Lower lobe of right lung (tissue), 2 donors: ENCODE measurements around the gene GPR39. TPM values are rescaled to one million over a fixed set of nuclear protein-coding genes. Genes with fewer than 3 reads are reported as not detected.

Experiments used
- ATAC-seq, 2 donors: fragments of 200-7000 bp; cut with Tn5 transposase; one replicate each; pipeline ENCODE4 v1.9.1; 2020 to 2022; ENCODE audit warnings: mild to moderate bottlenecking in 2 of 2, moderate library complexity in 2 of 2
- DNase-seq: peaks from one replicate; pipeline ENCODE4 v3.0.0-alpha.2; 2020
- H3K27ac ChIP-seq: fragments of 200-600 bp; one replicate; pipeline ENCODE4 v1.8.0; 2022
- H3K27me3 ChIP-seq: fragments of 200-600 bp; one replicate; pipeline ENCODE4 v1.8.0; 2022; ENCODE audit warnings: low read depth
- H3K36me3 ChIP-seq: fragments of 200-600 bp; one replicate; pipeline ENCODE4 v1.8.0; 2022; ENCODE audit warnings: mild to moderate bottlenecking
- H3K4me1 ChIP-seq: fragments of 200-600 bp; one replicate; pipeline ENCODE4 v1.8.0; 2022
- H3K4me3 ChIP-seq: fragments of 200-600 bp; one replicate; pipeline ENCODE4 v1.8.0; 2022; ENCODE audit warnings: mild to moderate bottlenecking
- H3K9me3 ChIP-seq: fragments of 200-600 bp; one replicate; pipeline ENCODE4 v1.8.0; 2022
- intact Hi-C: fragments of 100-400 bp; cut with DNase I; formaldehyde crosslinking; loops from one replicate; pipeline ENCODE4 v1.11.0; 2022
- total RNA-seq: library from RNA; stranded (reverse); fragmentation: NEBNext Ultra II Directional; extraction: Animal tissue kit (Norgen Biotek cat#: 25700); gene quantifications from one replicate; pipeline ENCODE4 v1.2.1, GENCODE V29; 2021
- TF ChIP-seq, protein P1 (sequence below): fragments of 200-600 bp; IDR thresholded peaks from one replicate; pipeline ENCODE4 v1.8.0; 2022; ENCODE audit warnings: antibody characterized with exemption, mild to moderate bottlenecking
- donor health status: DM: no; HTN: yes; CAD: no; lungs with severe emphysema.

GPR39 gene
- total RNA-seq, 1 donor from 2014 or later = 11.2 TPM

DNA sequence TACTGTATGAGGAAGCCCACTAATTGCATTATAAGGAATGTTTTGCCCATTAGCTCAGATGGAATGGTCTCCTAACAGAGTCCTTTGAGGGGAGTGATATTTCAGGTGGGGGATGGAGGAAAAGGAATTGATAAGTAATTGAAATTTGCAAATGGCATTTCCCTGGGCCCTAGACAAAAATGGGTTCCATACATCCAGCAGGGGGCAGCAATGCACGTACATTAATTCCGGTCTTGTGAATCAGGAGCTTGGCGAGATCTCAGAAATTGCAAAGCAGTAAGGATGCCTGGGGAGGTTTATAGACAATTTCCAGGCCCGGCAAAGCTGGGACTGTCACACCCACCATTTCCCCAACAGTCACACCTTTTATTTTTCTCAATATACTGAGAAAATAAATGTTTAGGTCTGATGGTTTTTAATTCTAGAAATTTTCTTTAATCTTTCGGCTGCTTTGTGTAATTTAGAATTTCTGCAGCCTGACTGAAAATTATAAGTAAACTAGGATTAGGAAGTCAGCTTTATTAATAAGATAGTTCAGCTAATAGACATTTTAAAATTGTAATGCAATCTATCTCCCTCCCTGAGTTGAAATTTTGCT is 130.6 kb downstream of the GPR39 start:
- Histone ChIP-seq H3K4me3 (no peak overlapping the region), H3K9me3 (peaks cover 22% of the 10 kb centered on the region), H3K4me1 (no peaks in the 10 kb centered on the region), H3K27ac (no peak overlapping the region), H3K36me3 (no peaks in the 10 kb centered on the region), H3K27me3 (no peaks in the 10 kb centered on the region)
- TF ChIP-seq, protein P1, sequence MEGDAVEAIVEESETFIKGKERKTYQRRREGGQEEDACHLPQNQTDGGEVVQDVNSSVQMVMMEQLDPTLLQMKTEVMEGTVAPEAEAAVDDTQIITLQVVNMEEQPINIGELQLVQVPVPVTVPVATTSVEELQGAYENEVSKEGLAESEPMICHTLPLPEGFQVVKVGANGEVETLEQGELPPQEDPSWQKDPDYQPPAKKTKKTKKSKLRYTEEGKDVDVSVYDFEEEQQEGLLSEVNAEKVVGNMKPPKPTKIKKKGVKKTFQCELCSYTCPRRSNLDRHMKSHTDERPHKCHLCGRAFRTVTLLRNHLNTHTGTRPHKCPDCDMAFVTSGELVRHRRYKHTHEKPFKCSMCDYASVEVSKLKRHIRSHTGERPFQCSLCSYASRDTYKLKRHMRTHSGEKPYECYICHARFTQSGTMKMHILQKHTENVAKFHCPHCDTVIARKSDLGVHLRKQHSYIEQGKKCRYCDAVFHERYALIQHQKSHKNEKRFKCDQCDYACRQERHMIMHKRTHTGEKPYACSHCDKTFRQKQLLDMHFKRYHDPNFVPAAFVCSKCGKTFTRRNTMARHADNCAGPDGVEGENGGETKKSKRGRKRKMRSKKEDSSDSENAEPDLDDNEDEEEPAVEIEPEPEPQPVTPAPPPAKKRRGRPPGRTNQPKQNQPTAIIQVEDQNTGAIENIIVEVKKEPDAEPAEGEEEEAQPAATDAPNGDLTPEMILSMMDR = peak; percentile 69
- intact Hi-C loops = no loop called here
- DNase-seq (peak; percentile 67), ATAC-seq (peak; percentile 63 to 64)

DNA sequence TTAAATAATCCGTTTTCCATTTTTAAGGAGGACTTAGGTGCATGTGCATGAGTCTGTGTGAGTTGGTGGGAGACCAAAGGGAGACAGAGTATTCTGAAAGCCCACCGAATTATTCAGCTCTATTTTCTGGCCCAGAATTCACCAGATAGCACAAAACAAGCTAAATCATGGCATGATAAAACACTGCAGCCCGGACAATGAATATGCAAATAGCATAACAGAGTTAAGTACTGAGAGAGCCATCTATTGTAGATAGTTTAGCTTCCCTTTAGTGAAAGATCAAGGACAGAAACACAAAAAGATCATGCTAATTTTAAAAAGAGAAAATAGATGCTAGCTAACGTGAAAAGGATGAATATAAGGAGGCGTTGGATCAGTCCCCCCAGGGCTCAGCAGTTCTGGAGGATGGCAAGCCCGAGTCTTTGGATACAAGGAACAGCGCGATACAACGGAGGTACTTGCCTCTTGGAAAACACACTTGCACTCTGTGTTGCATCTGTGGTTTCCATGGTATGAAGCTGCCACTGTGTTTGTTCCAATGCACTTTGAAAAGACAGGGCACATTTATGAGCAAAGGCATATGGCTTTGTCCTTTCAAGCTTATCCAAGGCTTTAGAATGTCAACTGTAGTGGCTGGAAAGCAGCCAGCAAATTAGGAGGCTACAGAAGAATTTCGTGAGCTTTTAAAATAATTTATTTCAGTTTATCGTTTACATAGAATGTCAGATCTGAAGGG is 133.5 kb downstream of the GPR39 start:
- ATAC-seq (no peak), DNase-seq (no peak)
- Histone ChIP-seq H3K9me3 (no peaks in the 10 kb centered on the region), H3K27ac (no peak overlapping the region), H3K36me3 (no peaks in the 10 kb centered on the region), H3K4me1 (no peaks in the 10 kb centered on the region), H3K4me3 (no peak overlapping the region), H3K27me3 (no peaks in the 10 kb centered on the region)
- TF ChIP-seq, protein P1 = no peak
- intact Hi-C loops = no loop called here

DNA sequence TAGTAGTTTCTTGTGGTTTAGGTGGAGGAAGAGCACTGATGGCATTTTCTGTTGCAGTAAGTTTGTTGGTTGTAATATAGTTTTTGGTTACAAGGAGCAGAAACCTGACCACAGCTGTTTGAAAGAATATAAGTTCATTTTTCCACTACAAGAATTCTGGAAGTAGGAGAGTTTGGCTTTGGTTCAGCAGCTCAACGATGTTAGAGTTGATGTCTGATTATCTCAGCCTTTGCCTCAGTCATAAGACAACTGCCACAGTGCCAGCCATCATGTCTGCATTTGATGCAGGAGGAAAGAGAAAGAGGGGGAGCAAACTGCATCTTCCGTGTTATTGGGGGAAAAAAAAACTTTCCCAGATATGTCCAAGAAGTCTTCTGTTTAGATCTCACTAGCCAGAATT is 134.3 kb downstream of the GPR39 start:
- TF ChIP-seq, protein P1 = no peak
- DNase-seq (no peak), ATAC-seq (no peak)
- Histone ChIP-seq H3K27me3 (no peaks in the 10 kb centered on the region), H3K4me3 (no peak overlapping the region), H3K36me3 (no peaks in the 10 kb centered on the region), H3K4me1 (no peaks in the 10 kb centered on the region), H3K27ac (no peak overlapping the region), H3K9me3 (no peaks in the 10 kb centered on the region)
- intact Hi-C loops = no loop called here

GRCh38 chr2:132557694-132558093 is 141.1 kb downstream of the GPR39 start:
- no peaks in the 10 kb centered on the region for H3K9me3 ChIP-seq
- H3K36me3 ChIP-seq = no peaks in the 10 kb centered on the region
- H3K27ac ChIP-seq = no peak overlapping the region
- no peak overlapping the region for H3K4me3 ChIP-seq
- no peaks in the 10 kb centered on the region for H3K4me1 ChIP-seq
- intact Hi-C loops = no loop called here
- no peak for ATAC-seq
- TF ChIP-seq, protein P1 = no peak
- no peak for DNase-seq
- H3K27me3 ChIP-seq = no peaks in the 10 kb centered on the region

GRCh38 chr2:132559326-132559725 is 142.7 kb downstream of the GPR39 start:
- H3K4me1 ChIP-seq = no peaks in the 10 kb centered on the region
- intact Hi-C loops = no loop called here
- DNase-seq (no peak), ATAC-seq (no peak)
- TF ChIP-seq, protein P1 = no peak
- no peak overlapping the region for H3K27ac ChIP-seq
- H3K36me3 ChIP-seq = no peaks in the 10 kb centered on the region
- H3K9me3 ChIP-seq = no peaks in the 10 kb centered on the region
- H3K27me3 ChIP-seq = no peaks in the 10 kb centered on the region
- H3K4me3 ChIP-seq = no peak overlapping the region
